H9 (cell line): Measurements from ENCODE around the gene NUP58. TPM values are rescaled to one million over a fixed set of nuclear protein-coding genes. Genes with fewer than 3 reads are reported as not detected.

Source experiments
- DNase-seq: peaks from one replicate; pipeline ENCODE4 v3.0.0-alpha.2; 2017
- H2AFZ ChIP-seq: one replicate; pipeline ENCODE4 v1.6.1; 2013; ENCODE audit warnings: mild to moderate bottlenecking, low read length, control low read depth, moderate library complexity
- H2AK5ac ChIP-seq: 2 replicates; pipeline ENCODE4 v1.6.1; 2013; ENCODE audit warnings: low read length, control low read depth, mixed read lengths; ENCODE audit not compliant: insufficient read length
- H2BK120ac ChIP-seq: one replicate; pipeline ENCODE4 v1.6.1; 2013; ENCODE audit warnings: low read depth, mild to moderate bottlenecking, low read length, control low read depth, inconsistent platforms; ENCODE audit not compliant: poor library complexity, severe bottlenecking
- H2BK12ac ChIP-seq: 2 replicates; pipeline ENCODE4 v1.6.1; 2013; ENCODE audit warnings: low read length, control low read depth, mixed read lengths, low read depth; ENCODE audit not compliant: insufficient read length
- H2BK15ac ChIP-seq: 2 replicates; pipeline ENCODE4 v1.6.1; 2013; ENCODE audit warnings: low read depth, low read length, control low read depth
- H2BK20ac ChIP-seq: one replicate; pipeline ENCODE4 v1.6.1; 2013; ENCODE audit warnings: low read depth, mild to moderate bottlenecking, low read length, control low read depth, inconsistent platforms; ENCODE audit not compliant: poor library complexity, severe bottlenecking
- H2BK5ac ChIP-seq: 2 replicates; pipeline ENCODE4 v1.6.1; 2013; ENCODE audit warnings: low read length, control low read depth, mixed read lengths; ENCODE audit not compliant: insufficient read length
- H3K14ac ChIP-seq: 2 replicates; pipeline ENCODE4 v1.6.1; 2013; ENCODE audit warnings: low read length, control low read depth; ENCODE audit not compliant: insufficient read depth
- H3K18ac ChIP-seq: 2 replicates; pipeline ENCODE4 v1.6.1; 2013; ENCODE audit warnings: low read depth, mild to moderate bottlenecking, mixed read lengths, low read length, control low read depth; ENCODE audit not compliant: insufficient read length
- H3K23ac ChIP-seq: 2 replicates; pipeline ENCODE4 v1.6.1; 2013; ENCODE audit warnings: low read length, control low read depth, mixed read lengths, low read depth; ENCODE audit not compliant: insufficient read length
- H3K23me2 ChIP-seq: 2 replicates; pipeline ENCODE4 v1.6.1; 2013; ENCODE audit warnings: low read depth, mild to moderate bottlenecking, mixed read lengths, low read length, control low read depth; ENCODE audit not compliant: insufficient read length, poor library complexity, severe bottlenecking
- H3K27ac ChIP-seq: 2 replicates; pipeline ENCODE4 v1.5.1; 2013; ENCODE audit warnings: low read length, control low read depth, mixed read lengths, low read depth; ENCODE audit not compliant: insufficient read length
- H3K27me3 ChIP-seq: 2 replicates; pipeline ENCODE4 v1.6.1; 2013; ENCODE audit warnings: low read length, control low read depth, inconsistent platforms; ENCODE audit not compliant: insufficient read depth
- H3K4ac ChIP-seq: 2 replicates; pipeline ENCODE4 v1.6.1; 2013; ENCODE audit warnings: low read depth, mild to moderate bottlenecking, control low read depth, inconsistent platforms, low read length, moderate library complexity
- H3K4me1 ChIP-seq: 2 replicates; pipeline ENCODE4 v1.6.1; 2013; ENCODE audit warnings: low read length, control low read depth, inconsistent platforms; ENCODE audit not compliant: insufficient read depth
- H3K4me2 ChIP-seq: 2 replicates; pipeline ENCODE4 v1.6.1; 2013; ENCODE audit warnings: low read length, control low read depth, mixed read lengths; ENCODE audit not compliant: insufficient read length, insufficient read depth
- H3K56ac ChIP-seq: 2 replicates; pipeline ENCODE4 v1.6.1; 2013; ENCODE audit warnings: low read depth, mild to moderate bottlenecking, mixed read lengths, low read length, control low read depth; ENCODE audit not compliant: insufficient read length
- H3K79me1 ChIP-seq: 2 replicates; pipeline ENCODE4 v1.6.1; 2013; ENCODE audit warnings: low read depth, mild to moderate bottlenecking, moderate library complexity, low read length, control low read depth, inconsistent platforms; ENCODE audit not compliant: insufficient read depth, poor library complexity, severe bottlenecking
- H3K79me2 ChIP-seq: 2 replicates; pipeline ENCODE4 v1.6.1; 2013; ENCODE audit warnings: low read length, control low read depth, inconsistent platforms; ENCODE audit not compliant: insufficient read depth
- H3K9ac ChIP-seq: 2 replicates; pipeline ENCODE4 v1.6.1; 2013; ENCODE audit warnings: low read length, control low read depth, mixed read lengths; ENCODE audit not compliant: insufficient read length; ENCODE audit errors: extremely low read depth
- H3K9me3 ChIP-seq: one replicate; pipeline ENCODE4 v1.6.1; 2013; ENCODE audit warnings: low read depth, low read length, inconsistent platforms; ENCODE audit not compliant: control insufficient read depth
- H3T11ph ChIP-seq: one replicate; pipeline ENCODE4 v1.6.1; 2013; ENCODE audit warnings: mild to moderate bottlenecking, low read length, control low read depth, inconsistent platforms
- H4K20me1 ChIP-seq: one replicate; pipeline ENCODE4 v1.6.1; 2013; ENCODE audit not compliant: control insufficient read depth, insufficient read length, insufficient read depth
- H4K5ac ChIP-seq: 2 replicates; pipeline ENCODE4 v1.6.1; 2013; ENCODE audit warnings: low read depth, mild to moderate bottlenecking, mixed read lengths, low read length, control low read depth; ENCODE audit not compliant: insufficient read length
- H4K8ac ChIP-seq: replicated peaks from 2 replicates; pipeline ENCODE4 v1.6.1; 2013; ENCODE audit warnings: low read length, control low read depth, mixed read lengths, low read depth; ENCODE audit not compliant: insufficient read length
- H4K91ac ChIP-seq: 2 replicates; pipeline ENCODE4 v1.6.1; 2013; ENCODE audit warnings: low read depth, mild to moderate bottlenecking, moderate library complexity, mixed read lengths, low read length, control low read depth; ENCODE audit not compliant: insufficient read length
- H3K27ac Mint-ChIP-seq, 3 experiments: 2 replicates in 2 of 3; 3 replicates in 1 of 3; pipeline ENCODE4 v1.8.0; 2020 to 2021; ENCODE audit warnings: mixed read lengths in 3 of 3, mild to moderate bottlenecking in 1 of 3, moderate library complexity in 1 of 3
- H3K27me3 Mint-ChIP-seq: 2 replicates; pipeline ENCODE4 v1.8.0; 2021; ENCODE audit warnings: low read depth, mild to moderate bottlenecking, moderate library complexity, mixed read lengths
- H3K36me3 Mint-ChIP-seq, 3 experiments: 2 replicates in 2 of 3; 3 replicates in 1 of 3; pipeline ENCODE4 v1.8.0; 2020 to 2021; ENCODE audit warnings: low read depth in 3 of 3, mixed read lengths in 3 of 3; ENCODE audit not compliant: insufficient read depth in 1 of 3
- H3K4me1 Mint-ChIP-seq, 2 experiments: 2 replicates each; pipeline ENCODE4 v1.8.0; 2020; ENCODE audit warnings: mixed read lengths in 2 of 2
- H3K4me3 Mint-ChIP-seq, 2 experiments: 2 replicates in 1 of 2; 3 replicates in 1 of 2; pipeline ENCODE4 v1.8.0; 2020 to 2021; ENCODE audit warnings: mild to moderate bottlenecking in 2 of 2, mixed read lengths in 2 of 2, moderate library complexity in 1 of 2
- H3K9me3 Mint-ChIP-seq, 2 experiments: 2 replicates in 1 of 2; 3 replicates in 1 of 2; pipeline ENCODE4 v1.8.0; 2020; ENCODE audit warnings: mild to moderate bottlenecking in 2 of 2, mixed read lengths in 2 of 2, moderate library complexity in 1 of 2
- CTCF ChIP-seq: fragments of 200-600 bp; sonication (generic); conservative IDR thresholded peaks from 3 replicates; pipeline ENCODE4 v1.8.0; 2021; ENCODE audit warnings: antibody characterized with exemption, mild to moderate bottlenecking
- WGBS: extraction: QIAGEN DNeasy Blood & Tissue Kit; methylation state at CpG from one replicate; pipeline ENCODE4 v1.1.7; 2013; ENCODE audit warnings: missing lambda C conversion rate, low lambda C conversion rate, mixed read lengths; ENCODE audit not compliant: insufficient read length; ENCODE audit errors: extremely low coverage; 5-methylcytosine and 5-hydroxymethylcytosine counted together
- total RNA-seq: library from RNA; stranded (reverse); gene quantifications from 2 replicates; pipeline ENCODE4 v1.2.1, GENCODE V29; 2021

Gene NUP58
- total RNA-seq, 1 experiment from 2014 or later: 77.6 TPM

- Histone ChIP-seq H3K79me1 (no peaks in the 10 kb centered on the region), H3K4me1 (no peaks in the 10 kb centered on the region), H3K9ac (no peak overlapping the region), H3K23me2 (no peaks in the 10 kb centered on the region), H4K8ac (no peak overlapping the region), H3K79me2 (no peaks in the 10 kb centered on the region), H2BK20ac (no peak overlapping the region), H4K20me1 (no peaks in the 10 kb centered on the region), H2BK120ac (no peak overlapping the region), H3K14ac (no peak overlapping the region), H2BK5ac (no peak overlapping the region), H2AK5ac (no peak overlapping the region), H3K4ac (no peak overlapping the region), H3K27me3 (no peaks in the 10 kb centered on the region), H3K27ac (no peak overlapping the region), H2BK15ac (no peak overlapping the region), H3K56ac (no peak overlapping the region), H3T11ph (no peak overlapping the region), H3K18ac (no peak overlapping the region), H2BK12ac (no peak overlapping the region), H3K23ac (no peak overlapping the region), H4K5ac (no peak overlapping the region), H3K4me2 (no peak overlapping the region), H4K91ac (no peak overlapping the region), H3K9me3 (no peaks in the 10 kb centered on the region), H2AFZ (no peak overlapping the region)
- Mint-ChIP-seq H3K4me1 (peaks cover 2% of the 10 kb centered on the region in 2 experiments; a peak in 2 of 4 replicates), H3K36me3 (peaks cover 0 to 5% (median 5%) of the 10 kb centered on the region in 3 experiments; a peak in 4 of 7 replicates), H3K27me3 (no peaks in the 10 kb centered on the region), H3K9me3 (no peaks in the 10 kb centered on the region; a peak in 1 of 5 replicates), H3K4me3 (no peak overlapping the region), H3K27ac (no peak overlapping the region)
- WGBS: no CpG with 5 or more reads among the region's 2 CpGs
- DNase-seq: no peak
- no peak for TF ChIP-seq CTCF
Observed at GRCh38 chr13:25252752-25253151, 48.7 kb upstream of the NUP58 start.
